Breast epithelium (tissue), 4 donors: ENCODE data around the gene TRIO. TPM values are rescaled to one million over a fixed set of nuclear protein-coding genes. Genes with fewer than 3 reads are reported as not detected.

Source experiments
- DNase-seq, 2 donors: peaks; one replicate each; pipeline ENCODE4 v3.0.0-alpha.2; 2019; ENCODE audit warnings: low spot score in 2 of 2
- H3K27ac ChIP-seq, 2 donors: fragments of 200-600 bp; sonication (generic) in 1 of 2; one replicate each; pipeline ENCODE4 v1.5.1; 2016 to 2019; ENCODE audit warnings: mild to moderate bottlenecking in 1 of 2
- H3K27me3 ChIP-seq, 2 donors: fragments of 200-600 bp; sonication (generic) in 1 of 2; one replicate each; pipeline versions ENCODE4 v1.5.1 to v1.6.0; 2017 to 2019; ENCODE audit warnings: control low read depth in 1 of 2, mild to moderate bottlenecking in 1 of 2
- H3K36me3 ChIP-seq: fragments of 200-600 bp; one replicate; pipeline ENCODE4 v1.5.1; 2019
- H3K4me1 ChIP-seq, 2 donors: fragments of 200-600 bp; sonication (generic); one replicate each; pipeline ENCODE4 v1.5.1; 2016 to 2019; ENCODE audit warnings: control low read depth in 1 of 2
- H3K4me3 ChIP-seq, 3 donors: fragments of 200-600 bp; sonication (generic); 1 replicate in 2 of 3; 2 replicates in 1 of 3; pipeline ENCODE4 v1.5.1; 2016 to 2019; ENCODE audit warnings: mild to moderate bottlenecking in 3 of 3, moderate library complexity in 2 of 3
- H3K9me3 ChIP-seq, 2 donors: fragments of 200-600 bp; sonication (generic) in 1 of 2; one replicate each; pipeline ENCODE4 v1.5.1; 2016 to 2019; ENCODE audit warnings: control low read depth in 1 of 2
- POLR2A ChIP-seq: fragments of 450-650 bp; IDR thresholded peaks from one replicate; pipeline ENCODE4 v1.6.1; 2016; ENCODE audit warnings: antibody characterized with exemption, mild to moderate bottlenecking, moderate library complexity
- POLR2AphosphoS5 ChIP-seq, 3 donors: sonication (generic); formaldehyde crosslinking; IDR thresholded peaks; one replicate each; pipeline ENCODE4 v1.6.1; 2017; ENCODE audit warnings: antibody characterized with exemption in 3 of 3
- intact Hi-C: fragments of 100-400 bp; cut with DNase I; formaldehyde crosslinking; loops from one replicate; pipeline ENCODE4 v1.15.1; 2023; ENCODE audit warnings: low total_unique reads
- total RNA-seq, 3 donors: library from RNA; depleted of rRNA; stranded (reverse); fragments of >200 nt; gene quantifications; one replicate each; pipeline ENCODE4 v1.1.0, GENCODE V29; 2016
- TF ChIP-seq, protein P1 (sequence below), 3 donors: fragments of 450-650 bp; IDR thresholded peaks; one replicate each; pipeline ENCODE4 v1.5.1; 2016 to 2017; ENCODE audit warnings: antibody characterized with exemption in 3 of 3, mild to moderate bottlenecking in 3 of 3, moderate library complexity in 3 of 3

The TRIO gene
- total RNA-seq, 3 donors from 2014 or later: 191 to 209 (median 193) TPM

DNA sequence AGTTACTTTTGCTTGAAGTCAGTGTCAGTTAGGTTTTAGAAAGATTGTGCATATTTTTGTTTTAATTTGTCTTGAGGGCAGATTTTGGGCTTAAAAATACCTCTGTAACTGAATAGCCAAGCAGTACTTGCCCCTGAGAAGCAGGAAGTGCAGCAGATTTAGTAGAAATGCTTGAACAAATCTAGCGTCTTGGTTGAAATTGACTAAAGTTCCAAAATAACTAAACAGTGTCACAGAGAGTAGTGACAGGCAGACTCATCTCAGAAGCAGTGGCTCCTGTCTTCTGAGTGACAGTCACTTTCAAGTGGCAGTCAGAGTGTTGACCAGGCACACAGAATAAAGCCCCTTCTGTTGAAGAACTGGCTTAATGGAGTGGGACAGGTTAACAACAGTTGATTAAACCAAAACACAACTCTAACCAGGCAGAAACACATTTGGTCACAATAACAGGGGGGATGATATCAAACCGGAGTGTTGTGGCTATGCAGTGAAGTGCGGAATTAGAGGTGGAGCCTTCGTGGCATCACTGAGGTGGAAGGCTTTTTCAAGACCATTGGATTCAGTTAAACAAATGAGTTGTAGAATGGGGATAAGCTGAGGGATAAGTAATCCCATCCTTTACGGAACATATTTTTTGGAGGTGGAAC, 29.1 kb downstream of the TRIO start:
- intact Hi-C loops: no loop called here
- TF ChIP-seq, protein P1, sequence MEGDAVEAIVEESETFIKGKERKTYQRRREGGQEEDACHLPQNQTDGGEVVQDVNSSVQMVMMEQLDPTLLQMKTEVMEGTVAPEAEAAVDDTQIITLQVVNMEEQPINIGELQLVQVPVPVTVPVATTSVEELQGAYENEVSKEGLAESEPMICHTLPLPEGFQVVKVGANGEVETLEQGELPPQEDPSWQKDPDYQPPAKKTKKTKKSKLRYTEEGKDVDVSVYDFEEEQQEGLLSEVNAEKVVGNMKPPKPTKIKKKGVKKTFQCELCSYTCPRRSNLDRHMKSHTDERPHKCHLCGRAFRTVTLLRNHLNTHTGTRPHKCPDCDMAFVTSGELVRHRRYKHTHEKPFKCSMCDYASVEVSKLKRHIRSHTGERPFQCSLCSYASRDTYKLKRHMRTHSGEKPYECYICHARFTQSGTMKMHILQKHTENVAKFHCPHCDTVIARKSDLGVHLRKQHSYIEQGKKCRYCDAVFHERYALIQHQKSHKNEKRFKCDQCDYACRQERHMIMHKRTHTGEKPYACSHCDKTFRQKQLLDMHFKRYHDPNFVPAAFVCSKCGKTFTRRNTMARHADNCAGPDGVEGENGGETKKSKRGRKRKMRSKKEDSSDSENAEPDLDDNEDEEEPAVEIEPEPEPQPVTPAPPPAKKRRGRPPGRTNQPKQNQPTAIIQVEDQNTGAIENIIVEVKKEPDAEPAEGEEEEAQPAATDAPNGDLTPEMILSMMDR (IDR thresholded peaks at IDR 0.05): no peak
- no peak for DNase-seq
- no peaks in the 10 kb centered on the region for H3K27me3 ChIP-seq
- no peaks in the 10 kb centered on the region for H3K9me3 ChIP-seq
- H3K36me3 ChIP-seq: no peaks in the 10 kb centered on the region
- no peaks in the 10 kb centered on the region for H3K4me1 ChIP-seq
- no peak overlapping the region for H3K27ac ChIP-seq
- H3K4me3 ChIP-seq: no peak overlapping the region

DNA sequence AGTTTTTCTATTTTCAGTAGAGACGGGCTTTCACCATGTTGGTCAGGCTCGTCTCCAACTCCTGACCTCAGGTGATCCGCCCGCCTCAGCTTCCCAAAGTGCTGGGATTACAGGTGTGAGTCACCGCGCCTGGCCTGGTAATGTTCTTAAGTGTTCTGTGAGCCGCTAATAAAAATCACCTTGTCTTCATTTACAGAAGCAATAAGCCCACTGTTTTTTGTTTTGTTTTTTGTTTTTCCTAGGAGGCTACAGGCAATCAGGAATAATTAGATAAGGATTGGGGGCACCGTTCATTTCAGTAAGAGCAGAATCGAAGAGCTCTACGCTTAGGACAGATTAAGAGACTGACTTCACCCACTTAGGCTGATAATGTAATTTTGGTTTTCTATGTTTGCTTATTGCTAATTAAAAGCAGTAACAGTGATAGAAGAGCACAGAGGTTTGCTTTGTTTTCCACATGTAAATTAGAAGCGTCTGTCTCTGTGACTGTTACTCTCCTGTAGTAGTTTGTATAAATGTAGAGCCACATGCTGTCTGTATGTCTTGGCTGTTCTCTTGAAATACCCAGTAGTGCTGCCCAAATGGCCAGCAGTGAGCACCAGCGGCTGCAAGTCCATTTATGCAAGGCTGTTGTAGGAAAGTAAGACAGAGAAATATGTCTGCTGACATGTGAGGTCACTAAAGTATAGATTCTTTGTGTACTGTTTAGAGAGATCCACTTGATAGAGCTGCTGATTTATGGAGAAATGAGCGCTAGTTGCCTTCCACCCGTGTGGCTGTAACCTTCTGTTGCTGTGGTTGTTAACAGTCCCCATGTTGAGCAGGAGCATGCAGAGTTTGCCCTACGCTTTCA, 30.5 kb downstream of the TRIO start:
- Histone ChIP-seq H3K9me3 (no peaks in the 10 kb centered on the region), H3K4me3 (no peak overlapping the region), H3K27me3 (no peaks in the 10 kb centered on the region), H3K4me1 (no peaks in the 10 kb centered on the region), H3K27ac (peak overlapping the region in 1 of 2 donors; percentile 3), H3K36me3 (no peaks in the 10 kb centered on the region)
- no peak for DNase-seq
- TF ChIP-seq, protein P1 (IDR thresholded peaks at IDR 0.05): no peak
- TF ChIP-seq POLR2AphosphoS5 (IDR thresholded peaks at IDR 0.05) (no peak), POLR2A (no peak)
- intact Hi-C loops: no loop called here

DNA sequence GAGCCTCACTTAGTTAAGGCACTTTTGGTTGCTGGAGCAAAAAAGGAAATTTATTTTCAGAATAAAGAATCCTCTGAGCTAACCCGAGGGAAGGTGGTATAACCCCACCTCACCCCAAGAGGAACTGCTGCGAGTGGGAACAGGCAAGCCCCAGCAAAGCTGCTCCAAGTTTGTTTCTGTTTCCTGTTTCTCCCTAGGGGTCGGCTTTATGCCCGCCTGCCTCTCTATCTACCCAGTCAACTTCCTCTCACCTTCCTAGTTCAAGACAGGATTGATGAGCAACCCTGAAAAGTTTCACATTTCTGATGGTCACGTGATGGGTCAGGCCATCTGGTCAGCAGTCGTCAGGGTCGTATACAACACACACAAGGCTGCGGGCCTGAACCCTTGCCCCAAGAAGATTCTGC, 31.1 kb downstream of the TRIO start:
- Histone ChIP-seq H3K4me1 (no peaks in the 10 kb centered on the region), H3K36me3 (no peaks in the 10 kb centered on the region), H3K27ac (peak overlapping the region in 1 of 2 donors; percentile 3), H3K4me3 (no peak overlapping the region), H3K9me3 (no peaks in the 10 kb centered on the region), H3K27me3 (no peaks in the 10 kb centered on the region)
- no peak for DNase-seq
- intact Hi-C loops: no loop called here
- TF ChIP-seq, protein P1 (IDR thresholded peaks at IDR 0.05): no peak
- no peak for TF ChIP-seq POLR2AphosphoS5 (IDR thresholded peaks at IDR 0.05)
- TF ChIP-seq POLR2A: no peak

DNA sequence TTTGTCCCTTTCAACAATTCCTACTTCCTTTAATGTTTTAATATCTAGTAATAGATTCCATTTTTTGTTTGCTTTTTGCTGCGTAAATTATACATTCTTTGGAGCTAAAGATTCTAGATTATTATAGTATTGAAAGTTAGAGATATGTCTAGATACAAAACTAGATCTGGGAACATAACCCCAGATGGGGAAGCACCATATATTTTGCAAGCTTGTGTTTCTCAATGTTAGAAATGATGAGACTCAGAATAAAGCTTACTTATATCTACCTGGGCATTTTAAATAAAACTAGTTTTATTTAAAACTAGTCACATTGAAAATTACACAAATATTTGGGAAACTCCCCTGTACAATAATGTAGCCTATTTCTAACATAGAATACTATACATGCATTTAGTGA, 32.2 kb downstream of the TRIO start:
- Histone ChIP-seq H3K27ac (no peak overlapping the region), H3K9me3 (no peaks in the 10 kb centered on the region), H3K4me1 (no peaks in the 10 kb centered on the region), H3K36me3 (no peaks in the 10 kb centered on the region), H3K4me3 (no peak overlapping the region), H3K27me3 (no peaks in the 10 kb centered on the region)
- no peak for DNase-seq
- intact Hi-C loops: no loop called here
- no peak for TF ChIP-seq POLR2A
- TF ChIP-seq POLR2AphosphoS5 (IDR thresholded peaks at IDR 0.05): no peak
- TF ChIP-seq, protein P1 (IDR thresholded peaks at IDR 0.05): no peak

DNA sequence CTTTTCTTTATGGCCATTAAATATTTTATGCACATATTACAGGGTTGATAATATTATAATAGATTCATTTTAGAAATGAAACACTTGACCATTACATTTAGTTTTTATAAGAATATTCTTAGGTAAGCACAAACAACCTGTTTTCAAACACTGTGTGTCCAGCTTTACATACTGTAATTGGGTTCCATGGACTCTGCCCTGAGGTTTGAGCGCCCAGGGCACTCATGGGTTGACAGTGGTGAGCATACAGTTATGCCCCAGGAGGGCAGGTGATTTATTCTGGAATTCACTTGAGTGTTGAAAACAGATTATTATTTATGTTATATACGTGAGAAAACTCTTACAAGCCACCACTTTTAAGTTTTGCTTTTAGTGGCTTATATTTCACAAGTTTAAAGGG, 33.7 kb downstream of the TRIO start:
- no peaks in the 10 kb centered on the region for H3K27me3 ChIP-seq
- TF ChIP-seq, protein P1 (IDR thresholded peaks at IDR 0.05): no peak
- TF ChIP-seq POLR2AphosphoS5 (IDR thresholded peaks at IDR 0.05) (no peak), POLR2A (no peak)
- DNase-seq: no peak
- intact Hi-C loops: no loop called here
- no peaks in the 10 kb centered on the region for H3K4me1 ChIP-seq
- H3K4me3 ChIP-seq: no peak overlapping the region
- H3K27ac ChIP-seq: no peak overlapping the region
- no peaks in the 10 kb centered on the region for H3K36me3 ChIP-seq
- H3K9me3 ChIP-seq: no peaks in the 10 kb centered on the region
